Measurements from ENCODE around the gene AP3B2. TPM values are rescaled to one million over a fixed set of nuclear protein-coding genes. Genes with fewer than 3 reads are reported as not detected.
"Not testable (repeated sequence)": the region's sequence is repeated elsewhere in the genome, so short reads cannot be mapped to it uniquely, and the experiment has no call there.

The AP3B2 gene
- polyA plus RNA-seq, 1 donor from 2014 or later, result 0.35 TPM

DNA sequence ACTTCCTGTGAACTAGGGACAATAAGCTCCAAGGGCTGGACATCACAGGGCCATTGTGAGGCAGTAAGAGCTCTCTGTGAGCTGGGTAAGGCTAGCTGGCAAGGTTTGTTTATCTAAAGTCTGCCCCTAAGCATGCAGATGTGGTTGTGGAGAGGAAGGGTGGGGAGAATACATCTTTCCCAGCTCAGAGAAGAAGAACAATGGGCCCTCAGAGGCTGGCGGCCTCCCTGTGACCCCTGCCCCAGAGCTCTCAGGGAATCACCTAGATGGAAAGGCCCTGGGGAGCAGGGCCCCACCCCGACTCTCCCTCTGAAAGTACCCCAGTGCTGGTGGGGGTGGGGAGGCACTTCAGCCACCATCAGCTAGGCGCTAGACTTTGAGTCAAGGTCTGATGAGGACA, 4.3 kb upstream of the AP3B2 start:
- H3K9me3 Mint-ChIP-seq, result peaks cover 3 to 4% (median 4%) of the 10 kb centered on the region in 3 donors

DNA sequence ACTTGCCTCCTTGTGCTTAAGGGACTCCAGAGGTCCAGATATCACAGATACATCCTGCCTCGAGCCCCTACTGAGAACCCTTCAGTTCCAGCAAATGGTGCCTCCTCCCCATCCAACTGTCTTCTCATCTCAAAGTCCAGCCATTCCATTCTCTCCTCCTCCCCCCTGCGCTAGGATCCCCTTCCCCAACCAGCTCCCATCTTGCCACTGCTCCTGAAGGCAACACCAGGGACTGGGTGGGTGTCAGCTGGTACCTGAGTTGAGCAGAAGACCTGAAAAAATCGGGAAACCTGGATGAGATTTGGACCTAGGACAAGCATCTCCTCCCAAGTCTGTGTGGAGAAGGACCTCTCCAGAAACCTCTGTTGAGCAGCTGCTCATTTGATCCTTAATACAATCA, 2.4 kb upstream of the AP3B2 start:
- Mint-ChIP-seq H3K27ac (no peak overlapping the region), H3K36me3 (no peaks in the 10 kb centered on the region), H3K27me3 (peaks cover 14% of the 10 kb centered on the region), H3K4me3 (peak overlapping the region in 2 of 4 donors; percentile 10 to 58), H3K4me1 (no peaks in the 10 kb centered on the region), H3K9me3 (peaks cover 0 to 4% (median 3%) of the 10 kb centered on the region in 3 donors)

More for the DNA sequence above, 4.3 kb upstream of the AP3B2 start:
- Mint-ChIP-seq H3K36me3 (peaks cover 2% of the 10 kb centered on the region), H3K27ac (no peak overlapping the region), H3K4me1 (peaks cover 0 to 2% (median 0%) of the 10 kb centered on the region in 3 donors), H3K27me3 (peaks cover 14% of the 10 kb centered on the region), H3K4me3 (no peak overlapping the region)

DNA sequence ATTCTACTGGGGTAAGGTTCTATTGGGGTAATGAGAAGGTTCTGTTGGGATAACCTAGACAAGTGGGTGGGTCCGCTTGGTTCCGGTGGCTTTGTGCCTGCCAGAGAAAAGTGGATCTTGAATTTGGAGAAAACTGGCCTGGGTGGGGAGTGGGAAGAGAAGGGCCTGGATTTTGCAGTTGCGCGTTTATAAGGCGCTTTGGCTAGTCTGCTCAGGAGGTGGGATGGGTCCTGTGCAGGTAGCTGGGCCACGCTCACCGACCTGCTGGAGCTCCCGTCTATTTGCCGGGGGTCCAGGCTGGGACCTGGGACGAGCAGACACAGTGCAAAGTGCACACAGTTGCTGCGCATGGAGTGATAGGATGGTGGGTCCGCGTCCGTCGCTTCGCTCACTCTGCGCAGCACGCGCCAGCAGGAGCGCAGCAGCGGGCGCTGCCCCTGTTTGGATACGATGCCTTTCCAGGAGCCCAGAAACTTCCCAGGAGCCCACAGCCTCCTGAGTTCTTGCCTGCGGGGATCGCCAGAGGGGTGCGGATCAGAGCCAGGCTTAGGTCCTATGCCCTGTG, 1.3 kb upstream of the AP3B2 start:
- Mint-ChIP-seq H3K4me3 (peak overlapping the region in 2 of 4 donors; percentile 75 to 82), H3K9me3 (no peaks in the 10 kb centered on the region), H3K27ac (no peak overlapping the region), H3K4me1 (no peaks in the 10 kb centered on the region), H3K36me3 (no peaks in the 10 kb centered on the region), H3K27me3 (peaks cover 14% of the 10 kb centered on the region)

DNA sequence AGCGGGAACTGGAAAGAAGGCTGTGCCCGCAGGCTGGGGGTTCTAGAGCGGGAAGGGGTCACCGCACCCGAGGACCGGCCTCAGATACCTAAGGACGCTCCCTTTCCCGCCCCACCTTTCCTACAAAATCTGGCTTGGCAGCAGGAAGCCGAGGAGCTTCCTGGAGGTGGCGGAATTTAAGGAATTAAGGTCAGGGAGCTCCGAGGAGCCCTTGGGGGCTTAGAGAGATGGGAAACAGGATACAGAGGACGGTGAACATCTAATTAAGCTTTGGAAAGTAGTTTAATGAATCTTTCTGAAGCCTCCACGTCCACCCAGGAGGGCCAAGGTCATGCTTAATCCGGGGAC, 507 bp upstream of the AP3B2 start:
- Mint-ChIP-seq H3K9me3 (no peaks in the 10 kb centered on the region), H3K36me3 (no peaks in the 10 kb centered on the region), H3K27ac (no peak overlapping the region), H3K27me3 (peaks cover 14% of the 10 kb centered on the region), H3K4me1 (no peaks in the 10 kb centered on the region), H3K4me3 (peak overlapping the region in 2 of 4 donors; percentile 6 to 82)

DNA sequence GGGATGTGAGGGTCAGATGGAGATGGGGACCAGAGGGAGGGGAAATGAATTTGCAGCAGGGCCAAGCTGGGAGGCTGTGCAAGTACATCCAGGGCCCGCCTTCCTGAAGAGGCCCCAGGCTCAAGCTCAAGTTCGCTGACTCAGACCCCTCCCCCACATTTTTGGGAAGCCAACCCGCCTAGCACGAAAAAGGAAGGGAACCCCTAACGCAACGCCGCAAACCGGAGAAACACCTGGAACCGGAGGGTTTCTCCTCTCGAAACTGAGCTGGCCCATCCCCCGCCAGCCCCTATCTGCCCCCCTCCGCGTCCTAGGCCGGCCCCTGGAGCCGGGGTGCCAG, 624 bp downstream of the AP3B2 start:
- H3K27me3 Mint-ChIP-seq, result peaks cover 12% of the 10 kb centered on the region
- H3K9me3 Mint-ChIP-seq, result no peaks in the 10 kb centered on the region
- H3K4me3 Mint-ChIP-seq, result no peak overlapping the region
- no peaks in the 10 kb centered on the region for H3K4me1 Mint-ChIP-seq
- H3K36me3 Mint-ChIP-seq, result no peaks in the 10 kb centered on the region
- H3K27ac Mint-ChIP-seq, result no peak overlapping the region

DNA sequence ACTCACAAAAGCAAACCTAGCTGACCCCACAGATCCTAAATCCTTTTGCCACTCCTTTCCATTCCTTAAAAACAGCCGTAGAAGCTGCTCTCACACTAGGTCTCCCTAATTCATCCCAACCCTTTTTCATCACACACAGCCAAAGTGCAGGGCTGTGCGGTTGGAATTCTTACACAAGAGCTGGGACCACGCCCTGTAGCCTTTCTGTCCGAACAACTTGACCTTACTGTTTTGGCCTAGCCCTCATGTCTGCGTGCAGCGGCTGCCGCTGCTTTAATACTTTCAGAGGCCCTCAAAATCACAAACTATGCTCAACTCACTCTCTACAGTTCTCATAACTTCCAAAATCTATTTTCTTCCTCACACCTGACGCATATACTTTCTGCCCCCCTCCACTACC, 3.8 kb downstream of the AP3B2 start:
- not testable (repeated sequence) for H3K4me1 Mint-ChIP-seq, H3K9me3 Mint-ChIP-seq, H3K4me3 Mint-ChIP-seq, H3K27me3 Mint-ChIP-seq, H3K27ac Mint-ChIP-seq, H3K36me3 Mint-ChIP-seq

DNA sequence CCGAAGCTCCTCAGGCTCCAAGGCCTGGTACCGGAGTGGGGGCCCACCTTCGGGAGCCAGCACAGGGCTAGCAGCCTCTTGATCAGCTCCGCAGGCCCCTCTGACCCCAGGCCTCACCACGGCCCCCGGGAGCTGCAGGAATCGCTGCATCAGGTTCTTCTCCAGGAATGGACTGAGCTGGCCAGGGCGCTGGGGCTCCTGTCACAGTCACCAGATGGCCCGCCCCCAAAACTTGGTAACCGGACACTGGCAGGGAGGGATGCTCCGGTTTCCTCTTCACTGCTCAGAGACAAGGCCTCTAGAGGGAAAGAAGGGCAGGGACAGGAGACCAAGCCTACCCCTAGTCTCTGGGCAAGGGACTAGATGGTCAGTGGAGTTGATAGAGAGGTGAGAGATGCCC, 9.9 kb downstream of the AP3B2 start:
- Mint-ChIP-seq H3K36me3 (no peaks in the 10 kb centered on the region), H3K4me3 (no peak overlapping the region), H3K9me3 (no peaks in the 10 kb centered on the region), H3K27me3 (peaks cover 9% of the 10 kb centered on the region), H3K27ac (no peak overlapping the region), H3K4me1 (no peaks in the 10 kb centered on the region)

DNA sequence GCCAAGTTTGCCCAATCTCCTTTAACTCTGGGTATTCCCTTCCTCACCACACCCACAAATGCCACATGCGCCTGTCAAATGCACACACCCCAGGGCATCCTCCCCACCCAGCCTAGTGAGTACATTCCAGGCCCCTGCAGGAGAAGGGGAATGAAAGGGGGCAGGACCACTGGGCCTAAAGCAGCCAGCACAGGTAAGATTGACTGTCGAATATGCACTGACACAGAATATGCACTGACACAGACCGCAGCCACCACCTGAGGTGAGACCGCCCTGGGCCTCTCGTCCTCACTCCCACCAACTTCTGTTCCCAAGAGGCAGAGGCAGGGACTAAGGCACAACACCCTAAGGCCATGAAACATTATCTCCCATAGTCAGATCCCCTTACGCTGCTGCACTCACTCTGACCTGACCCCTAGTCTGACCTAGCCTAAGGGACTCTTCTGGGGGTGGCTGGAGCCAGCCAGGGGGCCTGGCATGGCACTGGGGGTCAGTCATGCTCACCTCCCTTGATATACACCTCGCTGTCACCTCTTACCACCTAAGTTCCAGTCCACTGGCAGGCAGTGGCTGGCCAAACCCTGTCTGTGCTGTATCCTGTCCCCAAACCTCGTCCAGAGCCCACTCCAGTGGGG, 10.8 kb downstream of the AP3B2 start:
- Mint-ChIP-seq H3K4me1 (no peaks in the 10 kb centered on the region), H3K36me3 (no peaks in the 10 kb centered on the region), H3K27ac (no peak overlapping the region), H3K4me3 (no peak overlapping the region), H3K27me3 (peaks cover 9% of the 10 kb centered on the region), H3K9me3 (peaks cover 0 to 2% (median 0%) of the 10 kb centered on the region in 3 donors)

DNA sequence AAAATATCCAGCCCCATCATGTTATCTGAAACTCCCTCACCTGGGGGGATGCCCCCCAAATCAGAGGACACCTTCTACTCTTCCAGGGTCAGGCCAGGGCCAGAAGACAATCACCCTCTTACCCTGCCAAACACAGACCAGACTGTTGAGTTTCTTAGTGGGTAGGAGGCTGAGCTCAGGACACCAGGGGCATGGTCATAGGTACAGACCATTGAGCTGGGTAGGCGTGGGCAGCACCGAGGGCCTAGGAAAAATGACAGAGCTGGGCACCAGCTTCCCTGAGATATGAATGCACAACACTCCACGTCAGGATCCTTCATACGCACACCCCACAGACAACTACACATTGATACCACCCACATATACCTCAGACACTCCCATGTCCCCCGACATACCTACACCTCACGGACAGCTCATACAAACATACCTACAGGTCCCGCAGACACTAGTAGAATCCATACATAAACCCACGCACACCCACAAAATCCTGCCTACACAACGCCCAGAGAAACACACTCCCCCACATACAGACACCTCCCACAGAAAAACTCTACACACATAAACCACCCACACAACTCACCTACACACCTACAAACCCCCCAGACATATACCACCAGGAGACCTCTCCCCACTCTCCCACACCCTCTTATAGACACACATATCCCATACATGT, 11.8 kb downstream of the AP3B2 start:
- no peak overlapping the region for H3K4me3 Mint-ChIP-seq
- no peak overlapping the region for H3K27ac Mint-ChIP-seq

DNA sequence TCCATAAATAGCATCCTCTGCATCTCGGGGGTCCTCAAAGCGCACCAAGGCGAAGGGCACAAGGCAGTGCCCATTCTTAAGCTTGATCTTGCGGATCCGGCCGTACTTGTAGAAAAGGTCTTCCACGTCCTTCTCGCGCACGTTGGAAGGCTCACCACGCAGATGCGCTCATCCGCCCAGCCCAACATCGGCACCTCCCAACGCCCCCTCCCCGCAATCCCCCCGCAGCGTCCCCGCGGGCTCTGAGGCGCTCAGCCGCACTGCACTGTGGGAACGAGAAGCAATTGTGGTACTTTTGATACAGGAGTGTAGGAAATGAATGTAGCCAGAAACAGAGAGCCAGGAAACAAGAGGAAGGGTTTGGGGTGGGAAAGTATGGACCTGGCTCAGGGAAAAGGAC, 17.5 kb downstream of the AP3B2 start:
- H3K27me3 Mint-ChIP-seq, result no peaks in the 10 kb centered on the region
- H3K9me3 Mint-ChIP-seq, result peaks cover 0 to 4% (median 0%) of the 10 kb centered on the region in 3 donors
- H3K4me3 Mint-ChIP-seq, result no peak overlapping the region
- no peaks in the 10 kb centered on the region for H3K36me3 Mint-ChIP-seq
- no peaks in the 10 kb centered on the region for H3K4me1 Mint-ChIP-seq
- H3K27ac Mint-ChIP-seq, result no peak overlapping the region

More for the DNA sequence above, 11.8 kb downstream of the AP3B2 start:
- Mint-ChIP-seq H3K4me1 (no peaks in the 10 kb centered on the region), H3K36me3 (no peaks in the 10 kb centered on the region), H3K9me3 (peaks cover 0 to 2% (median 0%) of the 10 kb centered on the region in 3 donors), H3K27me3 (peaks cover 9% of the 10 kb centered on the region)

DNA sequence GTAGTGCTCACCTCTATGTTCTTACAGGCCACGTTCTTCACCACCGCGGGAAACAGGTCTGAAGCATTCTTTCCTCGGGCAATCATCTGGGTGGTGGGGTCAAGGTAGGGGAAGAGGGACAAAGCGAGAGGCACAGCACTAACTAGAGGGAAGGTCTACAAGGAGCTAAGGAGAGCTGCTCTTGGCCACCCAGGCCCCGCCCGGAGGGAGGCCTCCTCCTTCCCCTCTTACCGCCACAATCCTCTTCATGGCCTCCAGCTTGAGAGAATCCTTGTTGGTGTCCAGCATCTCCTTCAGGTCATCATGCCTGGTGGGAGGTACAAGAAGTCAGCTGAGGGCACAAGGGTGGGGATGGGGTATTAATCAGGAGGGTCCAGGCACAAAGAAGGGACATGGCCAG, 20.5 kb downstream of the AP3B2 start:
- peaks cover 0 to 4% (median 0%) of the 10 kb centered on the region in 3 donors for H3K9me3 Mint-ChIP-seq
- no peak overlapping the region for H3K27ac Mint-ChIP-seq
- H3K27me3 Mint-ChIP-seq, result no peaks in the 10 kb centered on the region
- H3K4me3 Mint-ChIP-seq, result peak overlapping the region in 1 of 4 donors; percentile 29
- no peaks in the 10 kb centered on the region for H3K36me3 Mint-ChIP-seq
- no peaks in the 10 kb centered on the region for H3K4me1 Mint-ChIP-seq

DNA sequence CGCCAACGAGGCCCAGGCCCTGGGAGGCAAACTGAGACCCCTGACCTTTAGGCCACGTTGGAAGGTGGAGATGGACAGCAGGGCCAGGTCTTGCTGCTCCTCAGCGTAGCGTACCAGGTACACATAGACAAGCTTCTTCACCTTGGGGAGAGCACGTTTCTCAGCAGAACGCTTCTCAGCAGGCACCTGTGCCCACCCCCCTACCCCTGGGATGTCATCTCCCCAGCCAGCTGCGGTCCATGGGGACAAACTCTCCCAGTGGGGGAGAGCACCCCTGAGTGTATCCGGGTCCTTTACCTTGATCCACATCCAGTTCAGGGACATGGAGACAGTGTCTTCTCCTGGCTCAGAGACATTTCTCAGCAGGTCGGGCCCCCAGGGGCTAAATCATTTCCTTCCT, 21.0 kb downstream of the AP3B2 start:
- Mint-ChIP-seq H3K4me3 (no peak overlapping the region), H3K4me1 (no peaks in the 10 kb centered on the region), H3K36me3 (no peaks in the 10 kb centered on the region), H3K27me3 (no peaks in the 10 kb centered on the region), H3K9me3 (peaks cover 0 to 3% (median 0%) of the 10 kb centered on the region in 3 donors), H3K27ac (no peak overlapping the region)

DNA sequence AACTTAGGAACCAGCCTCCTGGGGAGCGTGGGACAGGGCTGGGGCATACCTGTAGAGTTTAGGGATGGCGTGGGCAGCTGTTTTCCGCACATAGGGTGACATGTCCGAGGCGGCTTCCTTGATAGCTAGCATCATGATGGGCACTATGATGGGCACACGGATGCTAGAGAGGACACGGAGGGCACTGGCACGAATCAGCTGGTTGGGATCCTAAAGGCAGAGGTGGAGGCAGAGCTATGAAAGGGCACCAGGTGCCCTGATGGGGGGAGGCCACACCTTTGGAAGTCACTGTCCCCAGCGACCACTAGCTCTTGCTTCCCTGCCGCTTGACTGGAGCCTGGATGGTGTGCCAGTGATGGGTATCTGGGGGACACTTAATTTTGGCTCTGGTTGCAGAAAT, 28.3 kb downstream of the AP3B2 start:
- no peaks in the 10 kb centered on the region for H3K36me3 Mint-ChIP-seq
- H3K27ac Mint-ChIP-seq, result peak overlapping the region in 1 of 3 donors; percentile 37
- H3K9me3 Mint-ChIP-seq, result peaks cover 0 to 1% (median 0%) of the 10 kb centered on the region in 3 donors
- H3K4me3 Mint-ChIP-seq, result peak overlapping the region; percentile 91 to 93 (median 92)
- peaks cover 10% of the 10 kb centered on the region for H3K27me3 Mint-ChIP-seq
- peaks cover 0 to 8% (median 3%) of the 10 kb centered on the region in 3 donors for H3K4me1 Mint-ChIP-seq

DNA sequence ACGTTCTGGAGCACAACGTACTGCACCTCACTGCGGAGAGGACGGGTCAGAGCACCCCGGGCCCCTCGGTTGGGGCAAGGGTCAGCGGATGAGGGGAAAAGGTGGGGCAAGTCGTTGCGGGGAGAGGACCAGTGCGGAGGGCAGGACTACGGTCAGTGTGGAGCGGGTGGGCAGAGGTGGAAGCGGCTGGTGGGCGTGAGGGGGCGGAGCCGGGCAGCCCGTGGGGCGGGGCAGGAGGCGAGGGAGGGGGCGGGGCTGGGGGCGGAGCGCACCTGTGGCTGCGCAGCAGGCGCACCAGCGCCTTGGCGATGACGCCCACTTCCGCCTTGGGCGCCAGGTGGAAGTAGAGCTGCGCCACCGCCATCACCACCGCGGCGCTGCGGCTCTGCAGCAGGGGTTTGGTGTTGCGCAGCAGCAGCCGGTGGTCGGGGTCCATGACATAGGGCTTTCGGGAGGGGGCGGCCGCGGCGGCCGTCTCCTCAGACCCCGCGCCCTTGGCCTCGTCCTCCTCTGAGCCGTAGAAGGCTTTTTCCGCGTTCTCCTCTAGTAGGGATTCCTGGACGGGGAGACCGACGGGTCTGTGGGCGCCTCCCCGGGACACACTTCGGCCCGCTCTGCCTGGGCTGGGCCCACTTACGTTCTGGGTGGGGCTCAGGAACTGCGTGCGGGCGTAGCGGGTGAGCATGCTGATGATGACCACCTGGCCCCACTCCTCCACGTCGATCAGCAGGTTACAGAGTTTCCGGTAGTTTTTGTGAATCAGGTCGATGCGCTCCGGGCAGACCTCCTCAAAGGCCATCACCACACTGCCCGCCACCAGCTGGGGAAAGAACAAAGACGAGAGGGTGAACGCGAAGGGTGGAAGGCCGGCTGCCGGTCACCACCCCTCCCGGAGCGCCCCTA, 29.2 kb downstream of the AP3B2 start:
- Mint-ChIP-seq H3K4me3 (peak overlapping the region; percentile 91 to 93 (median 92)), H3K27ac (peak overlapping the region; percentile 53 to 87 (median 81)), H3K9me3 (peaks cover 0 to 1% (median 0%) of the 10 kb centered on the region in 3 donors), H3K4me1 (peaks cover 0 to 8% (median 3%) of the 10 kb centered on the region in 3 donors), H3K27me3 (peaks cover 12% of the 10 kb centered on the region), H3K36me3 (no peaks in the 10 kb centered on the region)

Data from IgD-negative memory B cell (primary cell).